ENCODE results near the gene STEEP1. TPM values are rescaled to one million over a fixed set of nuclear protein-coding genes. Genes with fewer than 3 reads are reported as not detected.

STEEP1 gene
- total and polyA plus RNA-seq, 2 of the 13 experiments (the other 11 are each of a cell fraction or from before 2014, with no cell fraction given) = 7.7 to 23.1 TPM

GRCh38 chrX:119516157-119516702, 49.0 kb downstream of the STEEP1 start:
- H2AFZ ChIP-seq (ENCODE audit: low read length) = peak overlapping the region; percentile 78
- H3K4me3 ChIP-seq (replicated peaks in 1 of 3; ENCODE audit: insufficient read depth in 1 of 3, low read depth in 2 of 3, low read length in 3 of 3) = no peak overlapping the region
- H3K9me3 ChIP-seq (ENCODE audit: low read length) = no peaks in the 10 kb centered on the region
- POLR2A ChIA-PET = interaction anchor here (1.2 kb wide), 1 partner anchor 58 kb away, joined by 4 read pairs; the partner anchor contains the start of gene UBE2A
- H3K36me3 ChIP-seq (replicated peaks in 1 of 2; ENCODE audit: control insufficient read depth in 1 of 2, insufficient read depth in 2 of 2, low read length in 2 of 2) = no peaks in the 10 kb centered on the region
- H3K4me2 ChIP-seq (ENCODE audit: low read depth, low read length) = peak overlapping the region; percentile 74
- H3K9ac ChIP-seq (ENCODE audit: insufficient read depth, low read depth, low read length) = no peak overlapping the region
- no peaks in the 10 kb centered on the region for H4K20me1 ChIP-seq (ENCODE audit: insufficient read depth, low read length)
- no peaks in the 10 kb centered on the region for H3K79me2 ChIP-seq (ENCODE audit: insufficient read depth, low read length)
- peak; percentile 91 for FAIRE-seq
- peaks cover 17% of the 10 kb centered on the region for H3K4me1 ChIP-seq (ENCODE audit: insufficient read depth, low read length)
- CTCF ChIA-PET (ENCODE audit: low intra/inter-chr PET ratio, low total read pairs) = interaction anchor here (0.7 to 1.5 kb wide), 3 partner anchors 27 to 214 kb away, joined by 3 to 7 read pairs (median 4); no protein-coding TSS in a partner anchor
- 26% methylated on average over 5 of the region's 5 CpGs for WGBS (ENCODE audit: low lambda C conversion rate)
- H3K27ac ChIP-seq (ENCODE audit: extremely low read length, insufficient read depth, low read length) = no peak overlapping the region
- peak; percentile 57 for DNase-seq (ENCODE audit: low spot score)
- H3K27me3 ChIP-seq (ENCODE audit: control insufficient read depth in 1 of 2, insufficient read depth in 2 of 2, low read length in 2 of 2) = no peaks in the 10 kb centered on the region
- peak; percentile 74 for ATAC-seq
- no TSS peak for BruUV-seq (replicated peaks)
- intact Hi-C loops (cut with micrococcal nuclease; ENCODE audit: unreplicated experiment) = loop anchor here (2.0 to 10.0 kb wide), 3 partner anchors 101 to 215 kb away; partner anchors contain the start of gene SEPTIN6
- in situ Hi-C loops (cut with HindIII; ENCODE audit: extremely low pct_ligation_motif_present, low pct_unique_long_range_greater_than_20kb) = loop anchor here (25.0 kb wide), 1 partner anchor 221 kb away; no protein-coding TSS in a partner anchor
- TF ChIP-seq BORCS8-MEF2B (CRISPR knock-in tag; IDR thresholded peaks at IDR 0.05) (no peak), TARDBP (CRISPR knock-in tag; IDR thresholded peaks at IDR 0.05) (no peak), NFATC3 (CRISPR knock-in tag; IDR thresholded peaks at IDR 0.05) (no peak), SMC3 (IDR thresholded peaks at IDR 0.05; ENCODE audit: low read length) (peak; percentile 64), STAG1 (CRISPR knock-in tag; IDR thresholded peaks at IDR 0.05) (peak; percentile 79), ZNF570 (CRISPR knock-in tag; IDR thresholded peaks at IDR 0.05; ENCODE audit: borderline replicate concordance) (no peak), NBN (conservative IDR thresholded peaks at IDR 0.05) (no peak), CTCF (CRISPR knock-in tag; IDR thresholded peaks at IDR 0.05) (peak; percentile 86), HINFP (CRISPR knock-in tag; IDR thresholded peaks at IDR 0.05; ENCODE audit: low read depth) (peak; percentile 79; the same call in 1 of the 2 replicates), GMEB1 (CRISPR knock-in tag; IDR thresholded peaks at IDR 0.05; ENCODE audit: borderline replicate concordance) (no peak), HNF4G (IDR thresholded peaks at IDR 0.05; ENCODE audit: borderline replicate concordance, low read depth, low read length) (no peak), HNF4G (CRISPR knock-in tag; IDR thresholded peaks at IDR 0.05; ENCODE audit: borderline replicate concordance, low read depth) (0 out of 2 replicates have a peak, but pooled peaks have one; percentile 22), ZNF644 (CRISPR knock-in tag; IDR thresholded peaks at IDR 0.05; ENCODE audit: low read depth) (0 out of 2 replicates have a peak, but pooled peaks have one; percentile 15), ZNF543 (CRISPR knock-in tag; IDR thresholded peaks at IDR 0.05) (no peak), BATF2 (CRISPR knock-in tag; IDR thresholded peaks at IDR 0.05) (no peak), ZNF260 (CRISPR knock-in tag; IDR thresholded peaks at IDR 0.05; ENCODE audit: borderline replicate concordance, low read depth) (no peak), ZFX (CRISPR knock-in tag; IDR thresholded peaks at IDR 0.05; ENCODE audit: low read depth) (peak; percentile 41; the same call in 1 of the 2 replicates), SKI (IDR thresholded peaks at IDR 0.05; ENCODE audit: partially characterized antibody) (no peak)

Measured in HepG2 (cell line).